H1 (cell line): Measurements from ENCODE around the gene RIMBP2. TPM values are rescaled to one million over a fixed set of nuclear protein-coding genes. Genes with fewer than 3 reads are reported as not detected.

Source experiments
- CTCF ChIA-PET: fragments of 300-600 bp; sonication (Branson Sonifier 250); formaldehyde crosslinking; loops from one replicate; lab custom pipeline; 2021; ENCODE audit not compliant: partially characterized antibody; lab: Charles Lee
- POLR2A ChIA-PET: fragments of 300-600 bp; sonication (Branson Sonifier 250); formaldehyde crosslinking; loops from one replicate; lab custom pipeline; 2021; ENCODE audit warnings: inconsistent platforms; ENCODE audit not compliant: partially characterized antibody; lab: Charles Lee
- DNase-seq, 2 experiments: peaks; one replicate each; pipeline versions ENCODE4 v3.0.0 to v3.0.0-alpha.2; 2010 to 2022; ENCODE audit warnings: low spot score in 2 of 2, low read depth in 1 of 2, mixed read lengths in 1 of 2
- FAIRE-seq: peaks from 2 replicates; lab custom pipeline; 2011; peaks lifted over from hg19 to GRCh38; lab: Jason Lieb, UNC
- H2AFZ ChIP-seq: 2 replicates; pipeline ENCODE4 v1.8.1; 2012; ENCODE audit warnings: low read length, inconsistent platforms
- H2AK5ac ChIP-seq: 2 replicates; pipeline ENCODE4 v1.6.1; 2013; ENCODE audit warnings: low read depth, low read length
- H2BK120ac ChIP-seq: replicated peaks from 2 replicates; pipeline ENCODE3; 2013; ENCODE audit warnings: low read depth, low read length, inconsistent platforms
- H2BK12ac ChIP-seq: 2 replicates; pipeline ENCODE4 v1.6.1; 2013; ENCODE audit warnings: low read depth, low read length
- H2BK15ac ChIP-seq: 2 replicates; pipeline ENCODE4 v1.6.1; 2013; ENCODE audit warnings: low read length
- H2BK20ac ChIP-seq: 2 replicates; pipeline ENCODE4 v1.6.1; 2013; ENCODE audit warnings: low read length
- H2BK5ac ChIP-seq: 2 replicates; pipeline ENCODE4 v1.6.1; 2013; ENCODE audit warnings: low read depth, low read length
- H3K14ac ChIP-seq: 2 replicates; pipeline ENCODE4 v1.6.1; 2013; ENCODE audit warnings: inconsistent platforms; ENCODE audit not compliant: insufficient read length
- H3K18ac ChIP-seq: 2 replicates; pipeline ENCODE4 v1.6.1; 2013; ENCODE audit warnings: low read length; ENCODE audit errors: extremely low read depth
- H3K23ac ChIP-seq: 2 replicates; pipeline ENCODE4 v1.6.1; 2013; ENCODE audit warnings: inconsistent platforms; ENCODE audit not compliant: insufficient read length
- H3K23me2 ChIP-seq: 2 replicates; pipeline ENCODE4 v1.6.1; 2013; ENCODE audit warnings: low read depth, low read length
- H3K27ac ChIP-seq: 2 replicates; pipeline ENCODE4 v1.6.1; 2011; ENCODE audit warnings: low read depth, low read length, inconsistent platforms
- H3K27me3 ChIP-seq, 4 experiments: replicated peaks in 1 of 4; 1 replicate in 1 of 4; 2 replicates in 3 of 4; pipeline versions ENCODE4 v1.6.1 to v1.8.1; 2011 to 2013; ENCODE audit warnings: low read length in 3 of 4, mild to moderate bottlenecking in 3 of 4, inconsistent platforms in 2 of 4, mixed read lengths in 2 of 4, moderate library complexity in 1 of 4; ENCODE audit not compliant: control insufficient read depth in 3 of 4, insufficient read depth in 3 of 4; ENCODE audit errors: extremely low read depth in 1 of 4
- H3K36me3 ChIP-seq, 4 experiments: 2 replicates each; pipeline versions ENCODE4 v1.6.1 to v1.8.1; 2011 to 2013; ENCODE audit warnings: mild to moderate bottlenecking in 4 of 4, low read length in 3 of 4, moderate library complexity in 2 of 4, control low read depth in 1 of 4, inconsistent platforms in 1 of 4; ENCODE audit not compliant: insufficient read depth in 4 of 4, control insufficient read depth in 2 of 4
- H3K4ac ChIP-seq: replicated peaks from 2 replicates; pipeline ENCODE3; 2013; ENCODE audit warnings: low read length, low read depth, mixed read lengths, inconsistent platforms; ENCODE audit not compliant: insufficient read length
- H3K4me1 ChIP-seq, 4 experiments: replicated peaks in 1 of 4; 1 replicate in 1 of 4; 2 replicates in 3 of 4; pipeline versions ENCODE4 v1.6.1 to v1.8.1; 2011 to 2013; ENCODE audit warnings: low read length in 3 of 4, inconsistent platforms in 2 of 4, mixed read lengths in 1 of 4; ENCODE audit not compliant: insufficient read depth in 4 of 4, control insufficient read depth in 3 of 4
- H3K4me2 ChIP-seq, 2 experiments: 2 replicates each; pipeline versions ENCODE4 v1.6.1 to v1.8.1; 2011 to 2013; ENCODE audit warnings: low read depth in 2 of 2, low read length in 2 of 2, control low read depth in 1 of 2, inconsistent platforms in 1 of 2, mild to moderate bottlenecking in 1 of 2; ENCODE audit not compliant: insufficient read depth in 1 of 2
- H3K4me3 ChIP-seq, 4 experiments: fragments of 200-600, 300-600 bp in 1 of 4; sonication (generic), shearing (Covaris generic), sonication (Bioruptor Twin) in 1 of 4; 2 replicates each; pipeline versions ENCODE4 v1.5.1 to v1.8.1; 2011 to 2016; ENCODE audit warnings: low read length in 4 of 4, low read depth in 3 of 4, control low read depth in 2 of 4, inconsistent platforms in 2 of 4, mild to moderate bottlenecking in 2 of 4, mixed read lengths in 1 of 4, moderate library complexity in 1 of 4; ENCODE audit not compliant: insufficient read depth in 2 of 4; ENCODE audit errors: extremely low read depth in 1 of 4
- H3K56ac ChIP-seq: replicated peaks from 2 replicates; pipeline ENCODE3; 2013; ENCODE audit warnings: low read depth, mild to moderate bottlenecking, mixed read lengths, low read length, inconsistent platforms; ENCODE audit not compliant: insufficient read length
- H3K79me1 ChIP-seq: 2 replicates; pipeline ENCODE4 v1.6.1; 2013; ENCODE audit warnings: low read depth, low read length, control low read depth
- H3K79me2 ChIP-seq, 2 experiments: 2 replicates each; pipeline versions ENCODE4 v1.6.1 to v1.8.1; 2012 to 2013; ENCODE audit warnings: low read length in 2 of 2, mild to moderate bottlenecking in 2 of 2, inconsistent platforms in 1 of 2; ENCODE audit not compliant: insufficient read depth in 2 of 2, control insufficient read depth in 1 of 2
- H3K9ac ChIP-seq, 4 experiments: replicated peaks in 1 of 4; 1 replicate in 1 of 4; 2 replicates in 3 of 4; pipeline versions ENCODE4 v1.6.1 to v1.8.1; 2011 to 2013; ENCODE audit warnings: low read depth in 3 of 4, low read length in 3 of 4, control low read depth in 2 of 4, mild to moderate bottlenecking in 2 of 4, moderate library complexity in 2 of 4, inconsistent platforms in 1 of 4; ENCODE audit errors: extremely low read depth in 1 of 4
- H3K9me3 ChIP-seq, 2 experiments: 2 replicates each; pipeline versions ENCODE4 v1.6.1 to v1.8.1; 2012 to 2013; ENCODE audit warnings: mild to moderate bottlenecking in 2 of 2, moderate library complexity in 2 of 2, control low read depth in 1 of 2, inconsistent platforms in 1 of 2, low read depth in 1 of 2, low read length in 1 of 2, mixed read lengths in 1 of 2; ENCODE audit not compliant: insufficient read depth in 2 of 2
- H4K20me1 ChIP-seq, 2 experiments: replicated peaks in 1 of 2; 2 replicates each; pipeline versions ENCODE3 to v1.8.1; 2011 to 2013; ENCODE audit warnings: inconsistent platforms in 2 of 2, low read length in 2 of 2, mild to moderate bottlenecking in 1 of 2; ENCODE audit not compliant: insufficient read depth in 2 of 2, control insufficient read depth in 1 of 2
- H4K5ac ChIP-seq: 2 replicates; pipeline ENCODE4 v1.6.1; 2013; ENCODE audit warnings: low read length, low read depth, mixed read lengths, inconsistent platforms; ENCODE audit not compliant: insufficient read length
- H4K8ac ChIP-seq: 2 replicates; pipeline ENCODE4 v1.8.0; 2013; ENCODE audit warnings: mild to moderate bottlenecking, moderate library complexity, low read length, inconsistent platforms; ENCODE audit not compliant: insufficient read depth; ENCODE audit errors: extremely low read depth
- H4K91ac ChIP-seq: replicated peaks from 2 replicates; pipeline ENCODE3; 2013; ENCODE audit warnings: low read length, mixed read lengths, inconsistent platforms; ENCODE audit not compliant: insufficient read length
- CTCF ChIP-seq, 3 experiments: IDR thresholded peaks; 1 replicate in 2 of 3; 2 replicates in 1 of 3; pipeline versions ENCODE4 v1.5.1 to v1.6.1; 2011; ENCODE audit warnings: low read length in 3 of 3, mild to moderate bottlenecking in 3 of 3, inconsistent platforms in 2 of 3, low read depth in 1 of 3, moderate library complexity in 1 of 3; ENCODE audit not compliant: insufficient read depth in 1 of 3; ENCODE audit errors: control extremely low read depth in 1 of 3
- EZH2 ChIP-seq: fragments of 200-600 bp; sonication (generic); IDR thresholded peaks from 2 replicates; pipeline ENCODE4 v1.7.1; 2012; ENCODE audit warnings: low read depth, mild to moderate bottlenecking, moderate library complexity, low read length, inconsistent platforms; ENCODE audit not compliant: severe bottlenecking
- MAX ChIP-seq: IDR thresholded peaks from 2 replicates; pipeline ENCODE4 v1.6.1; 2012; ENCODE audit warnings: inconsistent platforms
- NANOG ChIP-seq: IDR thresholded peaks from 2 replicates; pipeline ENCODE4 v1.6.1; 2011; ENCODE audit warnings: low read length, low read depth, mild to moderate bottlenecking, inconsistent platforms; ENCODE audit not compliant: insufficient read depth, poor library complexity, severe bottlenecking
- SP1 ChIP-seq: IDR thresholded peaks from 2 replicates; pipeline ENCODE4 v1.6.1; 2011; ENCODE audit warnings: low read depth, low read length
- SP2 ChIP-seq: IDR thresholded peaks from 2 replicates; pipeline ENCODE4 v1.6.1; 2012; ENCODE audit warnings: mild to moderate bottlenecking, low read length, inconsistent platforms
- TBP ChIP-seq: IDR thresholded peaks from 2 replicates; pipeline ENCODE4 v1.6.1; 2011; ENCODE audit warnings: low read depth, low read length, improper control_type of control experiment
- USF2 ChIP-seq: IDR thresholded peaks from 2 replicates; pipeline ENCODE4 v1.6.1; 2011; ENCODE audit warnings: low read length, improper control_type of control experiment
- WGBS, 2 experiments: shearing (Covaris generic) in 1 of 2; methylation state at CpG; one replicate each; pipeline versions ENCODE4 v1.1.6 to v1.1.7; 2013 to 2015; ENCODE audit warnings: low lambda C conversion rate in 2 of 2, mixed read lengths in 2 of 2, inconsistent platforms in 1 of 2, low coverage in 1 of 2, missing lambda C conversion rate in 1 of 2; ENCODE audit not compliant: insufficient replicate concordance in 2 of 2, insufficient coverage in 1 of 2, insufficient read length in 1 of 2; ENCODE audit errors: extremely low coverage in 1 of 2, missing lambda C conversion rate in 1 of 2; 5-methylcytosine and 5-hydroxymethylcytosine counted together
- polyA plus RNA-seq, 7 experiments: library from polyadenylated mRNA; depleted of rRNA in 3 of 7; stranded (reverse) in 5 of 7; unstranded in 2 of 7; fragments of >200 nt in 5 of 7; fragments of 200-250 nt in 2 of 7; gene quantifications; 1 replicate in 5 of 7; 2 replicates in 1 of 7; 4 replicates in 1 of 7; pipeline versions ENCODE4 v1.2.1 to v1.2.3, GENCODE V29; 2011 to 2013; ENCODE audit warnings: missing spikeins in 2 of 7, mixed read lengths in 2 of 7
- total RNA-seq: library from RNA; stranded (reverse); fragmentation: NEBNext Ultra II Directional; extraction: Animal tissue kit (Norgen Biotek cat#: 25700); gene quantifications from 2 replicates; pipeline ENCODE4 v1.2.1, GENCODE V29; 2021

The RIMBP2 gene
- total and polyA plus RNA-seq, 2 of the 8 experiments (the other 6 are each of a cell fraction or from before 2014, with no cell fraction given): 0.18 to 0.65 TPM

GRCh38 chr12:130656411-130656810 is 59.7 kb downstream of the RIMBP2 start:
- Histone ChIP-seq H2BK15ac (no peak overlapping the region), H3K23ac (no peak overlapping the region), H3K27me3 (no peaks in the 10 kb centered on the region; a peak in 1 of 7 replicates), H3K18ac (no peak overlapping the region), H3K79me2 (no peaks in the 10 kb centered on the region), H3K14ac (no peak overlapping the region), H4K5ac (no peak overlapping the region), H4K8ac (no peak overlapping the region), H4K91ac (no peak overlapping the region), H3K56ac (no peak overlapping the region), H3K27ac (no peak overlapping the region), H2BK5ac (no peak overlapping the region), H3K4me1 (no peaks in the 10 kb centered on the region; a peak in 1 of 7 replicates), H2BK12ac (no peak overlapping the region), H4K20me1 (no peaks in the 10 kb centered on the region), H3K4me3 (no peak overlapping the region), H3K36me3 (no peaks in the 10 kb centered on the region), H2BK20ac (no peak overlapping the region), H3K9ac (no peak overlapping the region), H3K4me2 (no peak overlapping the region), H3K23me2 (no peaks in the 10 kb centered on the region), H2AK5ac (no peak overlapping the region), H2AFZ (no peak overlapping the region), H3K9me3 (peaks cover 0 to 2% of the 10 kb centered on the region in 2 experiments; a peak in 1 of 4 replicates), H3K4ac (no peak overlapping the region), H2BK120ac (no peak overlapping the region), H3K79me1 (no peaks in the 10 kb centered on the region)
- DNase-seq (no peak), FAIRE-seq (no peak)
- ChIA-PET POLR2A (interaction anchor here (0.9 kb wide), 1 partner anchor 10 kb away, joined by 3 read pairs; no protein-coding TSS in a partner anchor), CTCF (interaction anchor here (0.7 to 1.6 kb wide), 2 partner anchors 71 to 92 kb away, joined by 3 read pairs; no protein-coding TSS in a partner anchor)
- WGBS, 2 experiments: 85% methylated on average over 8 of the region's 8 CpGs; no CpG with 5 or more reads in 1 of the 2 experiments
- TF ChIP-seq SP1 (no peak), CTCF (IDR thresholded peaks at IDR 0.05; ENCODE audit: control extremely low read depth in 1 of 3, insufficient read depth in 1 of 3, low read depth in 1 of 3, low read length in 3 of 3) (no peak), USF2 (no peak), NANOG (no peak), EZH2 (no peak), TBP (no peak), SP2 (no peak), MAX (no peak)
